Ectodermal cell (in vitro differentiated cells): ENCODE data around the gene CEACAM19.

ENCODE experiments used
- H3K27ac ChIP-seq: 2 replicates; pipeline ENCODE4 v1.7.0; 2013; ENCODE audit warnings: mild to moderate bottlenecking, low read depth, low read length; ENCODE audit not compliant: insufficient read depth, poor library complexity, severe bottlenecking
- H3K27me3 ChIP-seq: 2 replicates; pipeline ENCODE4 v1.7.0; 2013; ENCODE audit warnings: mild to moderate bottlenecking, low read length; ENCODE audit not compliant: insufficient read depth, control insufficient read depth, poor library complexity, severe bottlenecking
- H3K36me3 ChIP-seq: one replicate; pipeline ENCODE4 v1.7.0; 2013; ENCODE audit warnings: low read length; ENCODE audit not compliant: control insufficient read depth, insufficient read depth
- H3K4me1 ChIP-seq: one replicate; pipeline ENCODE4 v1.7.0; 2013; ENCODE audit warnings: low read length; ENCODE audit not compliant: control insufficient read depth, insufficient read depth
- H3K4me3 ChIP-seq: 2 replicates; pipeline ENCODE4 v1.7.0; 2013; ENCODE audit warnings: low read depth, low read length, control low read depth; ENCODE audit not compliant: insufficient read depth
- H3K9me3 ChIP-seq: 2 replicates; pipeline ENCODE4 v1.7.0; 2013; ENCODE audit warnings: mild to moderate bottlenecking, low read length, moderate library complexity; ENCODE audit not compliant: control insufficient read depth
- WGBS, 2 experiments: methylation state at CpG; one replicate each; pipeline ENCODE4 v1.1.7; 2013; ENCODE audit warnings: missing lambda C conversion rate in 2 of 2; 5-methylcytosine and 5-hydroxymethylcytosine counted together

Gene CEACAM19

GRCh38 chr19:44732235-44733014 is 61.1 kb downstream of the CEACAM19 start:
- 82 to 83% methylated on average over 11 of the region's 11 CpGs for whole genome bisulfite sequencing, 2 experiments
- Histone ChIP-seq H3K36me3 (no peaks in the 10 kb centered on the region), H3K27ac (no peak overlapping the region), H3K27me3 (no peaks in the 10 kb centered on the region), H3K9me3 (no peaks in the 10 kb centered on the region), H3K4me3 (no peak overlapping the region), H3K4me1 (no peaks in the 10 kb centered on the region)
